DND-41 (cell line): ENCODE data around the gene FRMD3.

Source experiments
- EZH2 ChIP-seq: IDR thresholded peaks from 3 replicates; pipeline ENCODE4 v1.6.1; 2012; ENCODE audit warnings: borderline replicate concordance, low read depth, mild to moderate bottlenecking, moderate library complexity, low read length, inconsistent platforms; ENCODE audit not compliant: severe bottlenecking
- TF ChIP-seq, protein P1 (sequence below): IDR thresholded peaks from 2 replicates; pipeline ENCODE4 v1.5.1; 2012; ENCODE audit warnings: borderline replicate concordance, low read length, moderate library complexity, mild to moderate bottlenecking; ENCODE audit not compliant: poor library complexity, severe bottlenecking; ENCODE audit errors: extremely low read depth

DNA sequence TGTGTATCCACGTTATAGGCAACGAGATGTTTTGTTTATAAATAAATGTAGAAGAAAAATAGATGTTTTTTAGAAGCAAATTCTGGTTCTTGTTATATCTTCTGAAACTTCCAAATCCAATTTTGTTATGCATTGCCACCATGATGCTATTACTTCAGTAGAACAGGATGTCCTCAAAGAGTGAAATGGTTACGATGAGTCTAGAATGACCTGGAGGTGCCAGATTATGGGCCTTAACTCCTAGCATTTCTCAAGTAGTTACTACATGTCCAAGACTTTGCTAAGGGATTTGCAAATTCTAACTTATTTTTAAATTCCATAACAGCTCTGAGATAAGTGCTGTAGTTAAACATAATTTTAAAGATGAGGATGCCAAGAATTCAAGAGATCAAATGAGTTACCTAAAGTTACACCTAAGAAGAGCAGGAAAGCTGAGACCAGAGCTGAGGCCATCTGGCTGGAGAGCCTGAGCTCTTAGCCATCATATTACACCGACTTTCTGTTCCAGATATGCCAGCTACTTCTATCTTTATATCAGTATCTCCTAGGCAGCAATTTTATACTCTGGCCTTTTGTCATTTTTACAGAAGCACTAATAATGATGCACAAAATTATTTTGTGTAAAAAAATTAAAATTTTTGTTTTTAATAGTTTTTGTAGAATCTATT lies 302.0 kb downstream of the FRMD3 start:
- TF ChIP-seq, protein P1, sequence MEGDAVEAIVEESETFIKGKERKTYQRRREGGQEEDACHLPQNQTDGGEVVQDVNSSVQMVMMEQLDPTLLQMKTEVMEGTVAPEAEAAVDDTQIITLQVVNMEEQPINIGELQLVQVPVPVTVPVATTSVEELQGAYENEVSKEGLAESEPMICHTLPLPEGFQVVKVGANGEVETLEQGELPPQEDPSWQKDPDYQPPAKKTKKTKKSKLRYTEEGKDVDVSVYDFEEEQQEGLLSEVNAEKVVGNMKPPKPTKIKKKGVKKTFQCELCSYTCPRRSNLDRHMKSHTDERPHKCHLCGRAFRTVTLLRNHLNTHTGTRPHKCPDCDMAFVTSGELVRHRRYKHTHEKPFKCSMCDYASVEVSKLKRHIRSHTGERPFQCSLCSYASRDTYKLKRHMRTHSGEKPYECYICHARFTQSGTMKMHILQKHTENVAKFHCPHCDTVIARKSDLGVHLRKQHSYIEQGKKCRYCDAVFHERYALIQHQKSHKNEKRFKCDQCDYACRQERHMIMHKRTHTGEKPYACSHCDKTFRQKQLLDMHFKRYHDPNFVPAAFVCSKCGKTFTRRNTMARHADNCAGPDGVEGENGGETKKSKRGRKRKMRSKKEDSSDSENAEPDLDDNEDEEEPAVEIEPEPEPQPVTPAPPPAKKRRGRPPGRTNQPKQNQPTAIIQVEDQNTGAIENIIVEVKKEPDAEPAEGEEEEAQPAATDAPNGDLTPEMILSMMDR: no peak
- TF ChIP-seq EZH2: no peak
